HG02884 (cell line): ENCODE data around the gene TMEM30B.

Experiments used
- ATAC-seq: cut with Tn5 transposase; IDR thresholded peaks from one replicate; pipeline ENCODE4 v1.9.1; 2021; ENCODE audit warnings: mild to moderate bottlenecking, moderate library complexity; ENCODE audit not compliant: unreplicated experiment

TMEM30B gene

DNA sequence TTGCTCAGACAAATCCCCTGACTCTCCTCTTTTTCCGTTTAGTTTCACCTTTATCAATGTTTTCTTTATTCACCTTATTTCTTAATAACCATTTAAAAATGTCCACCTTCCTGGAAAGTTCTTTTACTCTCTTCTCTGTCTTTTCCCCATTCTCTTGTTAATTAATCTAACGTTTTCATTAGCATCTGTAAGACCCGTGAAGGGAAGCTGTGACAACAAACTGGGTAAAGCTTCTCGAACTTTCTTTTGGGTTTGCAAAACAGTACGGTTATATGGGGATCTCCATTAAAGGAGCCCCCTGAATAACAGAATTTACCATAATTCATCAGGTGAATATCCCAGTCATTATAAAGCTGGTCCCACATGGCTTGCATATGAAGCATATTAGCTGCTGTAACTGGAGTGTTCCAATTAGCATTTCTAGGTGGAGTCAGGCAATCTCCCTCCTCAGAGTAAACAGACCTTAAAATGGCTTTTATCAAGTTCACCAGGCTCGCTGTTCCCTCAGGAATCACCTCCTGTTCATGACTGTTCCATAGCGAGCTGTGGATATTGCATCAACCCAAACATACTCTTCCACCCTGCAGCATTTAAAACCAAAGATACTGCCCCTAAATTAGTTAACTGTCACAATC, 42.4 kb downstream of the TMEM30B start:
- ATAC-seq: no peak

DNA sequence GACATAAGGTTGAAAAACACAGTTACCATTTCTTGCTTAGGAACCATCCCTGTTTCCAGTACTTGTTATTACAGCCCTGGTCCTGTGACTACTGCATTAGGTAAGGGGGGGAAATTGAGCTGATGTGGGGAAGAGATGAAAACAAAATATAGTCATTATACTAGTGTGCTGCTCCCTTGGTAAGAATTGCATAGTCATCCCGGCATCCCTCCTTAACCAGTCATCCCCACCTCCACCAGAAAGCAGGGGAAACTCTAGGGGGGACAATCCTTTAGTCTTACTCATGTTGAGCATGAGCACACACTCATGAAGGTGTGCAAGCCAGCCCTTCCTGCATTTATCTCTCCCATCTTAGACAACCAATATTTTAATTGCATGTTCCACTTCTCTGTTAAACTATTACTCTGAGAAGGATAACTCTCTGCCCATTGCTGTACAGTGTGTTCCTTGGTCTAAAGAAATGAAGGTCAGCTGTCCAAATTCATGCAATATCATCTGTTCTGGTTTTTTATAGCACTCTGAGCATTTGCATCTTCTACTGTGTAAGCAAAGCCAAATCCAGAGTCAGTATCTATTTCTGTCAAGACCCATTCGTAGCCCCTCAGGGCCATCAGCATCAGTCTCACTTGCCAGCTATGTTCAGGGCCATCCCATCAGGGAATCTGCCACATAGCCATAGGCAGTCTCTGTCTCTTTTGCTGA, 46.8 kb downstream of the TMEM30B start:
- no peak for ATAC-seq

- no peak for ATAC-seq
Measured at GRCh38 chr14:61233436-61233956, 47.6 kb downstream of the TMEM30B start.

GRCh38 chr14:61231810-61232209, 49.3 kb downstream of the TMEM30B start:
- ATAC-seq: no peak

DNA sequence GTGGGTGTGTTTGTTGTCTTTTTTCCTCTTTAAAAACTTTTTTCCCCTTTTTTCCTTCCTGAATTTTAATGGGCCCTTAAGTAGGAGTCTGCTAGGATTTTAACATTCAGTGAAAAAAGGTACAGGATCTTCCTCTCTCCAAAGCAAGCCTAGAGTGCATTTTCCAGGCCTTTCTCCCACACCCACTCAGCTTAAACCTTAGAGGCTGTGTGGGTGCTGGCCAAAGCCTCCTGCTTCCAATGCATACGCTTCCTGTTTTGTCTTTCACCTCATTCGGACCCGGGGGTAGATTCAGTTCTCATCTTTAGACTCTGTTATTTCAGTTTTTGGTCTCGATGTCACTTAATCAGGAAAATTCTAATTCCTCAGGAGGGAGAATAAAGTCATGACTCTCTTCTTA, 51.2 kb downstream of the TMEM30B start:
- ATAC-seq: no peak

DNA sequence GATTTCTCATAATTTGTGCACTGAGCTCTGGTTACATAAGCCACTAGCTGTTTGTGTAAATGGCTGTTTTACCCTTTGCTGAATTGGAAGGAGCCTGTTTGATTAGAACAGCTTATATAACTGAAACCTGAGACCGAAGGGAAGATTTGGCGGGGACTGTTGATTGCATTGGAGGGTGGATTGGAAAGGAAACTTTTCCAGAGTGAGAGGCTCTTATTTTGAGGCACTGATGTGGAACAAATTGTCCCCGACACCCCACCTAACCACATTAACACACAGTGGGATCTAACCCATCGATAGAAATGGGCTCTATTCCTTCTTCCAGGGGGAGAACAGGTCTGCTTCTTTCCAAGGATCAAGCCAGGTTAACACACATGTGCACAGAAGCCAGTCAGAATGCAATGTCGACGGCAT, 51.7 kb downstream of the TMEM30B start:
- no peak for ATAC-seq

DNA sequence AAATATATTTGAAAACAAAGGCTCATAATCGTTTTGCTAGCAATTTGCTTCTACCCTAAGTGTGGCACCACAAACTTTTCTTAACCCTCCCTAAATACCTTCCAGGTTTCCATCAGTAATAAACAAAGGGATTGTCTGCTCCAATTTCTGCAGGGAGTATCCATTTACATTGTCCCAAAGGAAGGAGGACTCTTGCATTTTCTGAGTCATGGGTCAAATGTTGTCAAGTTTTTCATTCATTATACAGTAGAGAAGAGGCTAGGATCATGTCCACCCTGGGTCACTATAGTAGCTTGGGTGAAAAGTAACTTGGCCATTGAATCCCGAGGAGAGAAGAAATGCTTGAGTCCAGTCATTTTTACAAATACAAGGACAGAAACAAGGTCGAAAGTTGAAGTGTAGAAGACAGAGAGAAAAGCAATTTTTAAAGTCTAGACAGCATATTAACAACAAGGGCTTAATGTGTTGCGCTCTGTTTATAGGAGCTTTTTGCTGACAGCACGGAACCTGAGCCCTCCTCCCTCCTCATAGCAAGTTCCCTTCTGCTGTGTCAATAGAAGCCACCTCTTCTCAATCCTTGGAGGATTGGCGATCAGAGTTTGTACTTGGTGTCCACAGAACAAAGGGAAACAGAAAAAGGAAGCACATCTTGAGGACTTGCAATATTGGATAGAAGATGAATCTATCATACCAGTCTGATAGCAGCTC, 53.1 kb downstream of the TMEM30B start:
- ATAC-seq: no peak
